ENCODE data around the gene HOXA10.

Gene HOXA10

GRCh38 chr7:27187475-27188385, 13.6 kb upstream of the HOXA10 start:
- Histone ChIP-seq H3K27me3 (replicated peaks; ENCODE audit: control insufficient read depth, insufficient read depth, low read length) (peaks cover 13% of the 10 kb centered on the region), H3K36me3 (ENCODE audit: control insufficient read depth, insufficient read depth, low read length) (no peaks in the 10 kb centered on the region), H3K4me3 (replicated peaks; ENCODE audit: low read depth, low read length) (no peak overlapping the region)
- no peak for DNase-seq (ENCODE audit: extremely low read depth, insufficient read length)
- no peak for TF ChIP-seq CTCF (IDR thresholded peaks at IDR 0.05; ENCODE audit: insufficient read depth, low read length, poor library complexity, severe bottlenecking)

- Histone ChIP-seq H3K36me3 (ENCODE audit: control insufficient read depth, insufficient read depth, low read length) (no peaks in the 10 kb centered on the region), H3K27me3 (replicated peaks; ENCODE audit: control insufficient read depth, insufficient read depth, low read length) (peaks cover 13% of the 10 kb centered on the region), H3K4me3 (replicated peaks; ENCODE audit: low read depth, low read length) (no peak overlapping the region)
- no peak for DNase-seq (ENCODE audit: extremely low read depth, insufficient read length)
- no peak for TF ChIP-seq CTCF (IDR thresholded peaks at IDR 0.05; ENCODE audit: insufficient read depth, low read length, poor library complexity, severe bottlenecking)
Observed at GRCh38 chr7:27186668-27187474, 12.8 kb upstream of the HOXA10 start.

- no peak for DNase-seq (ENCODE audit: extremely low read depth, insufficient read length)
- Histone ChIP-seq H3K4me3 (replicated peaks; ENCODE audit: low read depth, low read length) (no peak overlapping the region), H3K27me3 (replicated peaks; ENCODE audit: control insufficient read depth, insufficient read depth, low read length) (peaks cover 11% of the 10 kb centered on the region), H3K36me3 (ENCODE audit: control insufficient read depth, insufficient read depth, low read length) (no peaks in the 10 kb centered on the region)
- no peak for TF ChIP-seq CTCF (IDR thresholded peaks at IDR 0.05; ENCODE audit: insufficient read depth, low read length, poor library complexity, severe bottlenecking)
Observed at GRCh38 chr7:27185854-27186667, 11.9 kb upstream of the HOXA10 start.

- no peaks in the 10 kb centered on the region for H3K36me3 ChIP-seq (ENCODE audit: control insufficient read depth, insufficient read depth, low read length)
- DNase-seq (ENCODE audit: extremely low read depth, insufficient read length): no peak
- TF ChIP-seq CTCF (IDR thresholded peaks at IDR 0.05; ENCODE audit: insufficient read depth, low read length, poor library complexity, severe bottlenecking): no peak
- H3K27me3 ChIP-seq (replicated peaks; ENCODE audit: control insufficient read depth, insufficient read depth, low read length): peaks cover 11% of the 10 kb centered on the region
- peak within 1 kb of the TSS; percentile 43 for H3K4me3 ChIP-seq (replicated peaks; ENCODE audit: low read depth, low read length)
Observed at GRCh38 chr7:27185013-27185853, 11.1 kb upstream of the HOXA10 start, which contains the start of gene HOXA11. Gene HOXA11, minus strand, starts transcription at chr7:27185232. Its CDS starts 88 bp downstream, at chr7:27185144.

Data from GM06990 (cell line).